ENCODE results near the gene USP12. TPM values are rescaled to one million over a fixed set of nuclear protein-coding genes. Genes with fewer than 3 reads are reported as not detected.

The USP12 gene
- total and polyA plus RNA-seq, 3 donors from 2014 or later = 24.3 to 30.2 (median 26.1) TPM

GRCh38 chr13:27159806-27160563, 11.6 kb downstream of the USP12 start:
- H3K9me3 ChIP-seq = no peaks in the 10 kb centered on the region
- intact Hi-C loops (cut with DNase I; ENCODE audit: low total_unique reads) = no loop called here
- H3K4me3 ChIP-seq = no peak overlapping the region
- no peak overlapping the region for H3K27ac ChIP-seq
- DNase-seq = no peak
- no peaks in the 10 kb centered on the region for H3K27me3 ChIP-seq
- TF ChIP-seq POLR2A (IDR thresholded peaks at IDR 0.05) (no peak), CTCF (IDR thresholded peaks at IDR 0.05) (no peak)
- no peaks in the 10 kb centered on the region for H3K36me3 ChIP-seq (ENCODE audit: low read depth, missing control alignments)
- 63 to 82% methylated on average over 5 of the region's 5 CpGs for WGBS, 2 donors
- no peaks in the 10 kb centered on the region for H3K4me1 ChIP-seq

- no peak for DNase-seq
- no peak for TF ChIP-seq POLR2A (IDR thresholded peaks at IDR 0.05)
- no peak for TF ChIP-seq CTCF (IDR thresholded peaks at IDR 0.05)
- Histone ChIP-seq H3K4me1 (no peaks in the 10 kb centered on the region), H3K36me3 (ENCODE audit: low read depth, missing control alignments) (no peaks in the 10 kb centered on the region), H3K27ac (no peak overlapping the region), H3K4me3 (no peak overlapping the region), H3K27me3 (no peaks in the 10 kb centered on the region), H3K9me3 (no peaks in the 10 kb centered on the region)
- intact Hi-C loops (cut with DNase I; ENCODE audit: low total_unique reads) = no loop called here
- 93% methylated on average over 5 of the region's 5 CpGs for WGBS, 2 donors
Observed at GRCh38 chr13:27158335-27158734, 13.3 kb downstream of the USP12 start.

- WGBS, 2 donors = 67 to 70% methylated on average over 4 of the region's 4 CpGs
- H3K36me3 ChIP-seq (ENCODE audit: low read depth, missing control alignments) = no peaks in the 10 kb centered on the region
- no peaks in the 10 kb centered on the region for H3K4me1 ChIP-seq
- no peaks in the 10 kb centered on the region for H3K9me3 ChIP-seq
- intact Hi-C loops (cut with DNase I; ENCODE audit: low total_unique reads) = no loop called here
- TF ChIP-seq POLR2A (IDR thresholded peaks at IDR 0.05) (no peak), CTCF (IDR thresholded peaks at IDR 0.05) (no peak)
- H3K27me3 ChIP-seq = no peaks in the 10 kb centered on the region
- H3K4me3 ChIP-seq = no peak overlapping the region
- DNase-seq = no peak
- no peak overlapping the region for H3K27ac ChIP-seq
Observed at GRCh38 chr13:27151798-27152599, 19.6 kb downstream of the USP12 start.

- Histone ChIP-seq H3K9me3 (no peaks in the 10 kb centered on the region), H3K27me3 (no peaks in the 10 kb centered on the region), H3K4me3 (no peak overlapping the region), H3K36me3 (ENCODE audit: low read depth, missing control alignments) (no peaks in the 10 kb centered on the region), H3K4me1 (no peaks in the 10 kb centered on the region), H3K27ac (no peak overlapping the region)
- intact Hi-C loops (cut with DNase I; ENCODE audit: low total_unique reads) = no loop called here
- 93 to 94% methylated on average over 6 of the region's 6 CpGs for WGBS, 2 donors
- TF ChIP-seq CTCF (IDR thresholded peaks at IDR 0.05) (no peak), POLR2A (IDR thresholded peaks at IDR 0.05) (no peak)
- no peak for DNase-seq
Observed at GRCh38 chr13:27149702-27150101, 21.9 kb downstream of the USP12 start.
